Germinal center (tissue), 1 donor: ENCODE results near the gene ADGRV1.
"Not testable (repeated sequence)": the region's sequence is repeated elsewhere in the genome, so short reads cannot be mapped to it uniquely, and the experiment has no call there.

Source experiments
- DNase-seq: peaks from one replicate; pipeline ENCODE4 v3.0.0; 2012; ENCODE audit warnings: mixed read lengths, low spot score

Gene ADGRV1

GRCh38 chr5:90909940-90910339 is 351.3 kb downstream of the ADGRV1 start:
- DNase-seq = no peak

GRCh38 chr5:90911169-90911568 is 352.6 kb downstream of the ADGRV1 start:
- no peak for DNase-seq

GRCh38 chr5:90912476-90912875 is 353.9 kb downstream of the ADGRV1 start:
- no peak for DNase-seq

GRCh38 chr5:90915393-90915792 is 356.8 kb downstream of the ADGRV1 start:
- DNase-seq = no peak

GRCh38 chr5:90916947-90917800 is 358.6 kb downstream of the ADGRV1 start:
- no peak for DNase-seq

- no peak for DNase-seq
Observed at GRCh38 chr5:90917928-90918668, 359.5 kb downstream of the ADGRV1 start.

- no peak for DNase-seq
Observed at GRCh38 chr5:90921418-90921973, 362.9 kb downstream of the ADGRV1 start.

GRCh38 chr5:90924222-90924621 is 365.6 kb downstream of the ADGRV1 start:
- not testable (repeated sequence) for DNase-seq

- not testable (repeated sequence) for DNase-seq
Observed at GRCh38 chr5:90929013-90929839, 370.6 kb downstream of the ADGRV1 start.

- DNase-seq = no peak
Observed at GRCh38 chr5:90930062-90930461, 371.5 kb downstream of the ADGRV1 start.

GRCh38 chr5:90930756-90931431 is 372.3 kb downstream of the ADGRV1 start:
- DNase-seq = no peak

- DNase-seq = peak; percentile 6
Observed at GRCh38 chr5:90932052-90932699, 373.6 kb downstream of the ADGRV1 start.

GRCh38 chr5:90933298-90933697 is 374.7 kb downstream of the ADGRV1 start:
- no peak for DNase-seq

GRCh38 chr5:90934091-90934719 is 375.6 kb downstream of the ADGRV1 start:
- DNase-seq = no peak

- DNase-seq = no peak
Observed at GRCh38 chr5:90934738-90935137, 376.1 kb downstream of the ADGRV1 start.

- no peak for DNase-seq
Observed at GRCh38 chr5:90939211-90939610, 380.6 kb downstream of the ADGRV1 start.

GRCh38 chr5:90940227-90940995 is 381.8 kb downstream of the ADGRV1 start:
- DNase-seq = no peak

- no peak for DNase-seq
Observed at GRCh38 chr5:90941002-90941720, 382.6 kb downstream of the ADGRV1 start.

- DNase-seq = no peak
Observed at GRCh38 chr5:90944116-90944515, 385.5 kb downstream of the ADGRV1 start.
